Cerebellar nuclear complex (tissue), 1 donor: ENCODE results near the gene VARS1.
"Not testable (repeated sequence)": the region's sequence is repeated elsewhere in the genome, so short reads cannot be mapped to it uniquely, and the experiment has no call there.

Source experiments
- DNase-seq, 2 experiments: peaks; one replicate each; lab custom pipeline; 2025; lab: John Stamatoyannopoulos, UW

The VARS1 gene

DNA sequence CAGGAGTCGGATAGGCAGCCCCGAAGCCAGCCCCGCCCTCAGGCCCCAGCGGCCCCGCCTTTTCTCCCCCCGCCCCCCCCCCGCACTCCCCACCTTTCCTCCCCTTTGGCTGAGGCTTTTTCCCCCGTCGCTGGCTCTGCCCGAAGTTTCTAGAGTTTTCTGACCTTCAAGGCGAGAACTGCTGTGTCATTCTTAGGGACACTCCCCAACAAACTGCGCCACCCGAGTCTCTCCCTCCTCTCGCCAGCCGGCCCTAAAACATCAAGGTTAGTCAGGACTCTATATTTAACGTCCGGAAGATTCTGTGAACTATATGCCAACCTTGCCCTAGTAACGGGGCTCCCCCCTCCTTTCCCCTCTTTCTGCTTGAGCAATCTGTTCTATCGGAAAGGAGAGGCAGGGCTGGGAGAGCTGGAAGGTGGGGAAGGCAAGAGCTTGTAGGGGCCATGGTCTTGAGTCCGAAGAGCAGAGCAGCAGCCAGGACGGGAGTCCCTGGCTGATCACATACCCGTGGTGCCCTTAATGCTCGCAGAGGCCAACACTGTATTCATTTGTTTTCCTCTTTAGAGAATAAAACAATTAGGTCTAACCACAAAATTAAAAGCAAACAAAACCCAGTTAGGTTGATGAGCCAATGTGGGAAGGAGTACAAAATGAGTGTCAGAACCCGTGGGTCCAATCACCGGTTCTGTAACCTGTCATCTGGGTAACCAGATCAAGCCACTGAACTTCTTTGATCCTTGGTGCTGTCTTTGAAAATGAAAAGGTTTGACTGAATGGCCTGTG, 26.7 kb upstream of the VARS1 start:
- no peak for DNase-seq

DNA sequence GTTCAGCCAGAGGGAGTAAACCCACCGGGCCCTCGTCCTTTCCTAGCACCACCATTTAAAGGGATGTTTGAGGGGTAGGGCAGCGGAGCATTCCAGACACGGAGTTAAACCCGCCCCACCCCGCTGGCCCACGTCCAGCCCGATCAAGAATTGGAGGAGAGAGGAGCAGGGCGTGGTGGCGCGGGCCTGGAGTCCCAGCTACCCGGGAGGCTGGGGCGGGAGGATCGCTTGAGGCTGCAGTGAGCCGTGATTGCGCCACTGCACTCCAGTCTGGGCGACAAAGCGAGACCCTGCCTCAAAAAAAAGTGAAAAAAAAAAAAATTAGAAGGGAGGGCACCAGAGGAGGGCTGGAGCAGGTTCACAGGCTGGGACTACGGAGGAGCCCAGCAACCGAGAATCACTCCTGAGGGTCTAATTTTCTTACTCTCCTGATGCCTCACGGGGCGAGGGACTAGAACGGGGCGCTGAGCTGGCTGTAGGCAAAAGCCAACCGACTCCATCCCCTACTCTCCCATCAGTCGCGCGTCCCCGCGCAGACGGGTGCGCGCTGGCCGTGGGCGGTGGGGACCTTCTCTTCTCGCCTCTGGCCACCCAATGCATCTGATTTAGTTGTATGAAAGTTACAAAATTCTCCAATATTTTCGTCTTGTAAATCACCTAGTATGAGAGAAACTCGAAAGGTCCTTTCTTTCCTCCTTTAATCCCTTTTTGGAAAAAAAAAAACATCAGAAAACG, 25.9 kb upstream of the VARS1 start:
- DNase-seq: peak in 1 of 2 experiments; percentile 42

DNA sequence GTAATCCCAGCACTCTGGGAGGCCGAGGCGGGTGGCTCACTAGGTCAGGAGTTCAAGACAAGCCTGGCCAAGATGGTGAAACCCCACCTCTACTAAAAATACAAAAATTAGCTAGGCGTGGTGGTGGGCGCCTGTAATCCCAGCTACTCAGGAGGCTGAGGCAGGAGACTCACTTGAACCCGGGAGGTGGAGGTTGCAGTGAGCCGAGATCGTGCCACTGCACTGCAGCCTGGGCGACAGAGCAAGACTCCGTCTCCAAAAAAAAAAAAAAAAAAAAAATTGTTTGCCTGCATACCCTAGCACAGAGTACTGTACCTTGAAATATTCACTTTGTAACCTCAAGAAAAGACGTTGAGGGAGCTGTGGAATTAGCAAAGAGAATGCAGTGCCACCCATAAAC, 24.8 kb upstream of the VARS1 start:
- DNase-seq: not testable (repeated sequence)

DNA sequence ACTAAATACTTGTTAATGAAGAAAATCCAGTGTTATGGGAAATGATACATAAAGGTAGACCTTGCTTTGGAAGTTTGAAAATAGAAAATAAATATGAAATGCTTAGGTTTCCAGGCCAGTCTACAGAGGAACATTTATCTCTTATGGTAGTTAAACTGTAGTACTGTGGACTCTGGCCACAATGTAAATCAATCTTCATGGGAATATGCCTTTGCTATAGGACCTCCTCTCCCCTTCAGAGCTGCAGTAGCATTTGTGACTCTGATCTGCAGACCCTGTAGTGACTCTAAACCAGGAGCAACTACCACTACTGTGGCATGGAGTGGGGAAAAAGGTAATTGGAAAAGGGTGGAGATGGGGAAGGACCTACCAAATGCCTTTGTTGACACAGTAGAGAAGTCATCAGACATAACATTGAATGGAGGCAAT, 24.3 kb upstream of the VARS1 start:
- no peak for DNase-seq

DNA sequence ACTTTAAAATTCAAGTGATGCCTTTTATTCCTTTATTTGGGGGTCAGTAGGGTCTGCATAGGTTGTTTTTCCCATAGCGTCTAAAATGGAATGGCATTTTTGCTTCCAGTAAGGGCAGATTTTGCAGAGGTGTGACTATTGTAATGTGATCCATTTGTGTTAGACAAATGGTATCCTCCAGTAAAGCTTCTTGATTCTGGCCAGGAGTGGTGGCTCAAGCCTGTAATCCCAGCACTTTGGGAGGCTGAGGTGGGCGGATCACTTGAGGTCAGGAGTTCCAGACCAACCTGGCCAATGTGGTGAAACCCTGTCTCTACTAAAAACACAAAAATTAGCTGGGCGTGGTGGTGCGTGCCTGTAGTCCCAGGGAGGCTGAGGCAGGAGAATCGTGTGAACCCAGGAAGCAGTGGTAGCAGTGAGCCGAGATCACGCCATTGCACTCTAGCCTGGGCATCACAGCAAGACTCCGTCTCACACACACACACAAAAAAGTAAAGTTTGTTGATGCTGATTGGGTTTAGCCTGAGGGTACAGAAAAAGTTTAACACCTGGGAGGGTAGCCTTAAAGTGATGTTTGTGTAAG, 22.5 kb upstream of the VARS1 start:
- not testable (repeated sequence) for DNase-seq

DNA sequence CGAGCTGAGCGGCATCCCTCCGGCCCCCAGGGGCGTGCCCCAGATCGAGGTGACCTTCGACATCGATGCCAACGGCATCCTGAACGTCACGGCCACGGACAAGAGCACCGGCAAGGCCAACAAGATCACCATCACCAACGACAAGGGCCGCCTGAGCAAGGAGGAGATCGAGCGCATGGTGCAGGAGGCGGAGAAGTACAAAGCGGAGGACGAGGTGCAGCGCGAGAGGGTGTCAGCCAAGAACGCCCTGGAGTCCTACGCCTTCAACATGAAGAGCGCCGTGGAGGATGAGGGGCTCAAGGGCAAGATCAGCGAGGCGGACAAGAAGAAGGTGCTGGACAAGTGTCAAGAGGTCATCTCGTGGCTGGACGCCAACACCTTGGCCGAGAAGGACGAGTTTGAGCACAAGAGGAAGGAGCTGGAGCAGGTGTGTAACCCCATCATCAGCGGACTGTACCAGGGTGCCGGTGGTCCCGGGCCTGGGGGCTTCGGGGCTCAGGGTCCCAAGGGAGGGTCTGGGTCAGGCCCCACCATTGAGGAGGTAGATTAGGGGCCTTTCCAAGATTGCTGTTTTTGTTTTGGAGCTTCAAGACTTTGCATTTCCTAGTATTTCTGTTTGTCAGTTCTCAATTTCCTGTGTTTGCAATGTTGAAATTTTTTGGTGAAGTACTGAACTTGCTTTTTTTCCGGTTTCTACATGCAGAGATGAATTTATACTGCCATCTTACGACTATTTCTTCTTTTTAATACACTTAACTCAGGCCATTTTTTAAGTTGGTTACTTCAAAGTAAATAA, 21.8 kb upstream of the VARS1 start:
- DNase-seq: not testable (repeated sequence)

DNA sequence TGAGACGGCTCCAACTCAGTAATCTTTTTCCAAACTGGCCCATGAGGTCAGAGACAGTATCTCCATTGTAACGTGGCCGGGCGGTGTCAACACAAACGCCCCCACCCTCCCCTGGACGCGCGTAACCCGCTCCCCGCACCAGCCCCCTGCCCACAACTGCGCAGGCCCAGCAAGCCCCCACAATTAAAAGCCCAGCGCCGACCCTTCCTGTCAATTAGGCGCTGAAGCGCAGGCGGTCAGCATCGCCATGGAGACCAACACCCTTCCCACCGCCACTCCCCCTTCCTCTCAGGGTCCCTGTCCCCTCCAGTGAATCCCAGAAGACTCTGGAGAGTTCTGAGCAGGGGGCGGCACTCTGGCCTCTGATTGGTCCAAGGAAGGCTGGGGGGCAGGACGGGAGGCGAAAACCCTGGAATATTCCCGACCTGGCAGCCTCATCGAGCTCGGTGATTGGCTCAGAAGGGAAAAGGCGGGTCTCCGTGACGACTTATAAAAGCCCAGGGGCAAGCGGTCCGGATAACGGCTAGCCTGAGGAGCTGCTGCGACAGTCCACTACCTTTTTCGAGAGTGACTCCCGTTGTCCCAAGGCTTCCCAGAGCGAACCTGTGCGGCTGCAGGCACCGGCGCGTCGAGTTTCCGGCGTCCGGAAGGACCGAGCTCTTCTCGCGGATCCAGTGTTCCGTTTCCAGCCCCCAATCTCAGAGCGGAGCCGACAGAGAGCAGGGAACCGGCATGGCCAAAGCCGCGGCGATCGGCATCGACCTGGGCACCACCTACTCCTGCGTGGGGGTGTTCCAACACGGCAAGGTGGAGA, 19.7 kb upstream of the VARS1 start, which contains the start of the genes HSPA1A and HSPA1L:
Gene HSPA1A (plus strand): TSS at position 519 of the 814 bp plus-strand sequence. CDS start 214 bp downstream, at position 733.
Gene HSPA1L (minus strand): TSS at position 259 of the 814 bp plus-strand sequence. CDS start 3,311 bp downstream, outside the sequence.
- DNase-seq: peak; percentile 67 to 88

DNA sequence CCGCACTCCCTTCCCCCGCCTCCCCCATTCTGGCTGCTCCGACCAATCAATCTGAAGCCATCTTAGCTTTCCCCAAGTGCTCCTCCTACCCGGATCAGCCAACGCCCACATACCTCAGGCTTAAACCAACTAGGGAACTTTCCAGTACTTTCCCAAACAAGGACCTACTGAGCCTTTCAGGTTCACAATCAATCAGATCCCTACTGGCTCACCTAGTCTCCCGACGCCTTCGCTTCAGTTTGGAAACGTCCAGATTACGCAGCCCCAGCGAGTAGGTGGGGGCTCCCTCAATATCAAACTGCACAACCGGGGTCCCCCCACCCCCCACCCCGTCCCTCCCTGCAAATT, 19.1 kb upstream of the VARS1 start:
- peak; percentile 79 to 84 for DNase-seq

DNA sequence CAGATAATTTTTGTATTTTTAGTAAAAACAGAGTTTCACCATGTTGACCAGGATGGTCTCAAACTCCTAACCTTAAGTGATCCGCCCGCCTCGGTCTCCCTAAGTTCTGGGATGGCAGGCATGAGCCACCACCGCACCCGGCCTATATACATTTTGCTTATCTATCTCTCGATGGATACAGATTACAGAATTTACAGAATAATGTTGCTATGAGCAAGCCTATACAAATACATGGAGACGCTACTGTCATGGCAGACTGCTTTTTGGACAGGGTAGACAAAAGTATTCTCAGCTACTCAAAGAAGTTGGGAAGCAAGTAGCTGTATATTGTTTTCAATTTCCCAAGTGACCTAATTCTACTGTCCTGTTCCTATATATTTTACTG, 17.9 kb upstream of the VARS1 start:
- DNase-seq: no peak

DNA sequence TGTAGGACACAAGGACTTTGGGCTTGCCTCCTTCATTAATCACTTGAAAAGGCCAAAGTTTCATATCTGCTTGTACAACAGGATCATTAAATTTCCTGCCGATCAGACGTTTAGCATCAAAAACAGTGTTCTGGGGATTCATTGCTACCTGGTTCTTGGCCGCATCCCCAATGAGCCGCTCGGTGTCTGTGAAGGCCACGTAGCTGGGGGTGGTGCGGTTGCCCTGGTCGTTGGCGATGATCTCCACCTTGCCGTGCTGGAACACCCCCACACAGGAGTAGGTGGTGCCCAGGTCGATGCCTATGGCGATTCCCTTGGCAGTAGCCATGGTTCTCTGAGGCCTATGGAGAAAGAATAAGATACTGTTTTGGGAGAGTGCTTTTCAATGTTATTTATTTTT, 16.1 kb upstream of the VARS1 start:
- no peak for DNase-seq

DNA sequence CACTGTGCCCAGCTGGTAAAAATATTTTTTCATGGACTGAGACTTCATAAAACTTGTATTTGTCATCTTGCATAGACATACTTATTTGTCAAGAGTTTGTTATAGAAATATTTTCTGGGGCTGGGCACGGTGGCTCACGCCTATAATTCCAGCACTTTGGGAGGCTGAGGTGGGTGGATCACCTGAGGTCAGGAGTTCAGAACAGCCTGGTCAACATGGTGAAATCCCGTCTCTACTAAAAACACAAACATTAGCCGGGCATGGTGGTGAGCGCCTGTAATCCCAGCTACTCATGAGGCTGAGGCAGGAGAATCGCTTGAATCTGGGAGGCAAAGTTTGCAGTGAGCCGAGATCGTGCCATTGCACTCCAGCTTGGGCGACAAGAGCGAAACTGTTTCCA, 13.0 kb upstream of the VARS1 start:
- not testable (repeated sequence) for DNase-seq

DNA sequence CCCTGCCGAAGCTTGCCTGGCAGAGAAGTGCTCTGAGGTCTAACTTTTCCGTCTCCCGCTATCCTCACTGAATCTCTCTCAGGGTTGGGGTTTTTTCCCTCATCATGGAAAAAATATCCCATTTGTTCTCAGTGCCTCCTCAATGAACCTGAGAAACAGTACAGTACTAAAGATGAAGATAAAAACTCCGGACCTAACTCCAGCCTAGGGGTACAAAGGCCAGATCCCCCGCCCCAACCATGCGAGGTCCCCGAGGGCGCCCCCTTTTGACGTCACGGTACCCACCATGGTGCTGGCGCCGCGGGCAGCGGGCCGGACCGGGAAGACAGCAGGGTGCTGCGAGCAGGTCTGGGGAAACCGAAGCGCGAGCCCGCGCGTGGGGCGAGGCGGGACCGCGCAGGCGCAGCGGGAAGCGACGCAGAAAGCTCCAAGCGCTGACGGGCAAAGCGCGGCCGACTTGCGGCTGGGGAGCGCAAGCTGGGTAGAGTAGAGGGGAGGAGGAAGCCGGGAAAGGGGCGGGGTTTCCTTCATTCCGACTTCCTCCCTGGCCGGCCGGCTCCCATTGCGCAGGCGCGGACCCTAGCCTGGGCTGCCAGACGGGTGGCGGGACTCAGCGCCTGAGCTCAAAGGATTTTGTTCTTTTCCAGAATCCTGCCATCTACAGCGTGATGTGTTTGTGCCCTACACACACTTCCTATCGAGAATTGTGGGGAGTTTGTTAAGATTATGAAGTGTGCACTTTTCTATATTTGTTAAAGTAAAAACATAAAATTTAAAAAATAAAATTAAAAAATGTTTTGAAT, 11.1 kb upstream of the VARS1 start, which contains the start of gene LSM2:
Gene LSM2 (minus strand): TSS at position 497 of the 803 bp plus-strand sequence. CDS start 209 bp downstream, at position 288.
- DNase-seq: peak; percentile 27 to 87

DNA sequence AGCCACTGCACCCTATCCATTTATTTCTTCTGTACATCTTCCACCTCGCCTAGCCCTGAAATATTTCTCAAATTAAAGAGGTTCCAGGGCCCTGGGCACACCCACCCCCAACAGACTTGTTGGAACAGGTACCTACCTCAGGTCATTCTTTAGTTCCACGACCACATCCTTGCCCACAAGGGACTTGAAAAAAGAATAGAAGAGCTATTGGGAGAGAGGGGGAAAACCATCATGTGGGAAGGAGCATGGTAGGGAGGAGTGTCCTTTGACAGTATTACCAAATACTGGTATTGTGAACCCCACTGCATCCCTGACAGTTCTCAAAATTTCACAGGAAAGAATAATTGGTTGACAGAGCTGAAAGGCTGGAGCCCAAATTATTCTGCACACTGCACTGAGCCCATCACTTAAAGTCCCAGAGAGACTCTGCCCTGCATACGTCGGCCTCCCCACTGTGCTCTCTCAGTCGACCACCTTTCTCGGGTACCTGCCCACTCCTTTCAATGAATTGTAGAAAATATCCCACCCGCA, 10.5 kb upstream of the VARS1 start:
- no peak for DNase-seq

DNA sequence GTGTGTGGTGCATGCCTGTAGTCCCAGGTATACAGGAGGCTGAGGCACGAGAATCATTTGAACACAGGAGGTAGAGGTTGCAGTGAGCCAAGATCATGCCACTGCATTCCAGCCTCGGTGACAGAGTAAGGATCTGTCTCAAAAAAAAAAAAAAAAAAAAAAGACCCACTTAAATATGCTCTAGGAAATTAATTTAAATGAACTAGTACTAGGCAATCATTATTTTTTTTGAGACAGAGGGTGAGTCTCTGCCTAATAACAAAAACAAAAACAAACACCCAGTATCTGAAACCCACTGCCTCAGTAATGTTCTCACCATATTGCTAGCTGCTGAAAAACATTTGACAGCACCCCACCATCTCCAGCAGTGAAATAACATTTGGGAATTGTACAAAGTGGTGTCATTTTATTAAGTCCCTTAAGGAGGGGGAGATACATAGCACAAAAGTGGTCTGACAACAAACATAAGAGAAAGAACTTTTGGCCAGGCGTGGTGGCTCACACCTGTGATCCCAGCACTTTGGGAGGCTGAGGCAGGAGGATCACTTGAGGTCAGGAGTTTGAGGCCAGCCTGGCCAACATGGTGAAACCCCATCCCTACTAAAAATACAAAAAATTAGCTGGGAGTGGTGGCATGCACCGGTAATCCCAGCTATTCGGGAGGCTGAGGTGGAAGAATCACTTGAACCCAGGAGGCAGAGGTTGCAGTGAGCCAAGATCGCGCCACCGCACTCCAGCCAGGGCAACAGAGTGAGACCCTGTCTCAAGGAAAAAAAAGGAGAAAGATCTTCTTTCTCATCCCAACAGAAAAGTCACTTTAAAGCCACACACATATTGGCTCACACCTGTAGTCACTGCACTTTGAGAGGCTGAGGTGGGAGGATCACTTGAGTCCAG, 5.7 kb upstream of the VARS1 start:
- not testable (repeated sequence) for DNase-seq

DNA sequence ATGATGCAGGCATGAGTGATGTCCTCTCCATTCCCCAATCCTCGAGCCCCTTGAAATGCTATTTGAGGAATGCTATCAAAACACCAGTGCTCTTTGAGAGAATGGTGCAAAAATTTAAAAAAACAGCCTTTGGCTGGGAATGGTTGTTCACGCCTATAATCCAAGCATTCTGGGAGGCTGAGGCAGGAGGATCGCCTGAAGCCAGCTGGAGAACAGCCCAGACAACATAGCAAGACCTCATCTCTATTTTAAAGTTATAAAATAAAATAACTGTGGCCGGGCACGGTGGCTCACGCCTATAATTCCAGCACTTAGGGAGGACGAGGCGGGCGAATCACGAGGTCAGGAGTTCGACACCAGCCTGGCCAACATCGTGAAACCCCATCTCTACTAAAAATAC, 4.2 kb upstream of the VARS1 start:
- DNase-seq: no peak

DNA sequence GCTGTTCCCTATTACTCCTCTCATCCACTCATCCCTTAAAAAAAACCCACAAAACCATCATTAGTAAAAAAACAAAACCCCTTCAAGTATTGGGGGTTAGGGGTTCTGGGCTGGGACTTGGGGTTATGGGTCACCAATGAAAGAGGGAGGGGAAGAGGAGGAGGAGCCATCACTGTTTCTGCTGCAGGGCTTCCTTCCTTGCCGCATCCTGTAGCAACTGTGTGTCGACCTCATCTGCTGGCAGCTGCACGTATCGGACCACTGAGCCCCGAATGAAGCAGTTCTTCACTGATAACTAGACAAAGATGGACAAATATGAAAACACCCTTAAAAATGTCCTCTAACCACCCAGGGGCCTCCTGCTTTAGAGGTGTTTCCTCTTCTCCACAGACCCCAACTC, 2.0 kb upstream of the VARS1 start:
- DNase-seq: no peak

DNA sequence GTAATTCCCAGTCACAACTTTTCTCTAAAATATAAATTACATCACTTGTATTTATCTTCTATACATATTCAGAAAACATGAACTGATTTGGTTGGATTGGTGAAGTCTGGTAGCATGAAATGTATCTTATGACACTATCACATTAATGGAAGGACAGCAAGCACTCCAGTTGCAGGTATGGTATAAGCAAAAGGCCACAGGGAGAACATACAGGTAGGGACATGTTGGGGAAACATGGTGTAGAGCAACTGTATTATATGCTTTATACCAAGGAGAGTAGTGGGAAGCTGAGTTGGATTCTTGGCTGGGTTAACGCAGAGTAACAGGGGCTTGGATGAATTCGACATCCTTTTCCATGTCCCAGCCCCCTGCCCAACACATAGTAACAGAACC, 1.4 kb upstream of the VARS1 start:
- no peak for DNase-seq

DNA sequence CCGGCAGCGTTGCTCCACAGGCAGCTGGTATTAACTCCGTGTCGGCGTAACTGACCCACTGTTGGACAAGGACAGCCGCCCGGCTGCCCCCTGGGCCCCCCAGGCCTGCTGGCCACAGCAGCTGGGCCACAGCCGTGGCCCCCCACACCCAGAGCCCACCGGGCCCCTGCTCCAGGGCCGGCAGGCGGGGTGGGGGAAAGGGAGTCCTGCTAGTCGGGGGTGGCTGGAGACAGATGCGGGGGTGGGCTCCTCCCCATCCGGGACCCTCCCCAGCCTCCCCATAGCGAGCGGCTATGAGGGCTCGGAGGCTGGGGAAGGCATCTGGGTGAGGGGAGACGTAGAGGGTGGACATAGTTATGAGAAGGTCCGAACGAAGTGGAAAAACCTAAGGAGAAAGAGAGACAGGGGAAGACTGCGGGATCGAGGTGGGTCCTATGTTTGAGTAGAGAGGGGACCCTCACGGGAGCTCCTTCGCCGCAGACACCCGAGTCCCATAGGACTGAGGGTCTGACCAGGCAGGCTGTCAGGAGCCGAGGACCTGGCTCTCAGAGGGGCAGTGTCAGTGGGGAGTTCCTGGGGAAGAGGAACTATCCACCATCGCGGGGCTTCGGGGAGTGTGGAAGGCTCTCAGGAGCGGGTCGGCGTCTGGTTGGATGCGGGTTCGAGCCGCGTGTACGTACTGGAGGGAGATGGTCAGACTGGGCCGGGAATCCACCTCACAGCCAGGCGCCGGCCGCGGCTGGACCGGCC, 511 bp downstream of the VARS1 start:
- no peak for DNase-seq
